NCI-H2196 (cell line): ENCODE results near the gene RABGAP1.

Source experiments
- DNase-seq: peaks from one replicate; lab custom pipeline; 2025; ENCODE audit not compliant: unreplicated experiment; lab: John Stamatoyannopoulos, UW

Gene RABGAP1

GRCh38 chr9:122944960-122945888 lies 4.4 kb downstream of the RABGAP1 start:
- DNase-seq: no peak

- DNase-seq: no peak
These were observed 5.7 kb downstream of the RABGAP1 start for GRCh38 chr9:122946461-122947005.

GRCh38 chr9:122948313-122948712 lies 7.5 kb downstream of the RABGAP1 start:
- DNase-seq: no peak

- no peak for DNase-seq
These were observed 8.9 kb downstream of the RABGAP1 start for GRCh38 chr9:122949696-122950095.

GRCh38 chr9:122950263-122950662 lies 9.4 kb downstream of the RABGAP1 start:
- no peak for DNase-seq

DNA sequence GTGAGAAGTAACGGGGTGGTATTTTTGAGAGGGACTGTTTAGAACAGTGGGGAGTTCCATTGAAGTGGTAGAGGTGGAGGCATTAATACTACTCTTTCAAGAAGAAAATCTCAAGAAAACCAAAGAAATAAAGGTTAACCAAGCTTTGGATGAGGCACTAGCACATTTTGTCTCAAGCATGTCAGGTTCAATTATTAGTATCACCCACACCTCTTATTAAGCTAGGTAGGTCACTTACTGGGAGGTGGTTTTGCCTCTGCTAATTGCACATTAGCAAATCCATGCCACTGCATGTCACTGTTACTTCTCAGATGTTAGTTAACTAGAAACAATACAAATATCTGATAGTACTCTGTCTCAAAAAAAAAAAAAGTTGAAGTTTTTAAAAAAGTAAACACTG lies 10.2 kb downstream of the RABGAP1 start:
- no peak for DNase-seq

DNA sequence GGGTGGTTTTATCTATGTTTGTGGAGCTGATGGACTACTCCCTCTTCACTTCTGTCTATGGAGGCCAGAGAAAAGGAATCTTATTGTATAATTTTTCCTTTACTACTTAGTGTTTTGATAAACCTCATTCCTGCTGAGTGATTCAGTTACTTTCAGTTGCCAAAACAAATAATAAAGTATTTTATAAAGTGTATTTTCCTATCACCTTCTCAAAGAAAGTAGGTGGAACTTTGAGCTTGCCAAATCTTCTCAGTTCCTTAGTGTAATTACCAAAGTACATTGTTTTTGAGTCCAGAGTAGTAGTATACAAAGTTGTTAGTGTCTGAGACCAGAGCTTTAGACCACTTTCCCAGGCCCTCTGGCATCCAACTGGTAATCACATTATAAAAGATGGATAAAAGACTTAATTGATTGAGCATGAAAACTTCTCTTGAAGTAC lies 13.5 kb downstream of the RABGAP1 start:
- DNase-seq: no peak

GRCh38 chr9:122955961-122956360 lies 15.1 kb downstream of the RABGAP1 start:
- DNase-seq: no peak

- DNase-seq: no peak
These were observed 20.3 kb downstream of the RABGAP1 start for GRCh38 chr9:122961139-122961538.

- no peak for DNase-seq
These were observed 34.4 kb downstream of the RABGAP1 start for GRCh38 chr9:122975196-122975595.

- DNase-seq: no peak
These were observed 37.8 kb downstream of the RABGAP1 start for GRCh38 chr9:122978601-122979000.

DNA sequence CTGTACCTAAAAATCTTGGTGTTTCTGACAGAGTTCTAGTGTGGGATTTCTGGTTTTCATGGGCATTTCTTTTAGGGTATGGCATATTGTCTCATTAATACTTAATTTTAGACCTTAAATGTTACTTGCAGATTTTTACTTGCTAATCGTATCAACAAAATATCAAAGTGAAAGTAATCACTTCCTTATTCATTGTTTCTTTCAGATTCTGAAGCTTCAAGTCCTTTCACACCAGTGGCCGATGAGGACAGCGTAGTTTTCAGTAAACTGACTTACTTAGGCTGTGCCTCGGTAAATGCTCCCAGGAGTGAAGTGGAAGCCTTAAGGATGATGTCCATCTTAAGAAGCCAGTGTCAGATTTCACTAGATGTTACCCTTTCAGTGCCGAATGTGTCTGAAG lies 45.2 kb downstream of the RABGAP1 start:
- no peak for DNase-seq

DNA sequence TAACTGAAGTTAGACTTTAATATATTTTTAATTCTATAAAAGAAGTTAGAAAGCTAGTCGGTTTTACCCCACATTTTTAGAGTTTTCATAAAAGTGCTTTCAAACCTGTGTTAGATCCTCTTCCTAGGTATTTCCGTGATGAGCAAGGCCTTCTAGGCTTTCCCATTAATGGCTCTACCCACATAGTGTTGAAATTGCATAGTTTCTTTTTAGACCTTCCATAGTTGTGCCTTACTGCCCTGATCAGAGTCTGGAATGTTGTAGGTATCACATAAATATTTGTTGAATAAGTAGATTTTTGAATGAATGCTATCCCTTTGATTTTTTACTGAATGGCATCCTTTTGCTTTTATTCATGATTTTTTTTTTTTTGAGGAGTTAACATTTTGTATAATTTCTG lies 47.3 kb downstream of the RABGAP1 start:
- DNase-seq: no peak

GRCh38 chr9:122988920-122989621 lies 48.3 kb downstream of the RABGAP1 start:
- no peak for DNase-seq

DNA sequence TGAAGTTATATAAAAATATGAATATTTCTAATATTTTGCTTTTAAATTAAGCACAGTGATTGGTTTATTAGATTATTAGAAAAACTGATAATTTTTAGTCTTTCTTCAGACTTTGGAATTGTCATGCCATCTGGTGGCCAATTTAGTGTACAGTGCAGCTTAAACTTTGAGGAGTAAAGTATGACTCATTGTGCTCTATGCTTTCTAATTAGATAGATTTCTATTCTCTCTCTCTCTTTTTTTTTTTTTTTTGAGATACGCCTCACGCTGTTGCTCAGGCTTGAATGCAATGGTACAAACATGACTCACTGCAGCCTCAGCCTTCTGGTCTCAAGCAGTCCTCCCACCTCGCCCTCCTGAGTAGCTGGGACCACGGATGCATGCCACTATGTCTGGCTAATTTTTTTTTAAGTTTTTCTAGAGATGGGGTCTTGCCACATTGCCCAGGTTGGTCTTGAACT lies 50.6 kb downstream of the RABGAP1 start:
- peak; percentile 24 for DNase-seq

- DNase-seq: no peak
These were observed 55.8 kb downstream of the RABGAP1 start for GRCh38 chr9:122996586-122996985.

DNA sequence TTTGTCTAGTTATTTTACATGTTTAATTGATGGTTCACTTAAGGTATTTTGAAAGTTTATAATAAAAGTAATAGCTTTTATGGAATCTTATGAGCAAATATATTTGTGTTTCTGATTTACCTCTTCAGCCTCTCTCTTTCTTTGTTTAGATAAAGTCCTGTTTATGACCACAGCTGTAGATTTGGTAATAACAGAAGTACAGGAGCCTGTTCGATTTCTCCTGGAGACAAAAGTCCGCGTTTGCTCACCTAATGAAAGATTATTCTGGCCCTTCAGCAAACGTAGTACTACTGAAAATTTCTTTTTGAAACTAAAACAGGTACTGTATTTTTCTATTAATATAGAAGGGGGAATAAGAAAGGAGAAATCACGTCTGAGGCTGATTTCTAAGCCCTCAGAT lies 57.6 kb downstream of the RABGAP1 start:
- DNase-seq: no peak

- no peak for DNase-seq
These were observed 59.7 kb downstream of the RABGAP1 start for GRCh38 chr9:123000371-123001068.

DNA sequence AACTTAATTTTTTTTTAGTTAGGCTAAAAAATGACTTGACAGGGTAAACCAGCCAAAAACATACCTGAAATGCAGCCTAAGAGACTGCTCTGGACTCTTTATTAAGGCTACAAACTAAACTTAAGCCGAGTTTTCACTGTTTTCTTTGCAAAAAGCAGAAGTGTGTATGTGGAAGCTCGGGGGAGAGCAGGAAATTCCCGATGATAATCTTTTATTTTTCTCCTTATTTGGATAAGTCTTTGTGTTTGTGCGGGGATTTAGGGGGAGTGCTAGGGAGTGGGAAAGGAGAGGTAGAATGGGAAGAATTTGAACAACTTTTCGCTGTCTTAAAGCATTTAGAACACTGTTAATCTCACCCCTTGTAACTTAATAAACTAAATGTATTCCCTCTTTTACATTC lies 61.9 kb downstream of the RABGAP1 start:
- no peak for DNase-seq

DNA sequence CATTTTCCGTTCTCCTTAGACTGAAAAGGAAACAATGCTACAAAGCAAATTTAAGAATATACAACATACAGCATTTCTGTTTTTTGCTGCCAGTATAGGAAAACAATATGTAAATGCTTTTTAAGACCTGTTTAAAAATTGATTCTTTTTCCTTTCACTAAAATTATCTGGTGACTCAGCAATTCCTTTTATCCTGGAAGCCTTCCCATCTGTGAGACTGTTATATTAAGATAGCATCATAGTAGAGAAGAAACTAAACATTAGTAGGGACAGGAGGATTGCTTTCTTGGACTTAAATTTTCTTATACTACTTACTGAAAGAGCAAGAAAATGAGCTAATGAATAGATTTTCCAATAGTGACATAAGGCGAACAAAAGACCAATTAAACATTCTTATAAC lies 62.6 kb downstream of the RABGAP1 start:
- DNase-seq: no peak

GRCh38 chr9:123005964-123006363 lies 65.1 kb downstream of the RABGAP1 start:
- DNase-seq: no peak
